ENCODE data around the gene XPO6.

DNA sequence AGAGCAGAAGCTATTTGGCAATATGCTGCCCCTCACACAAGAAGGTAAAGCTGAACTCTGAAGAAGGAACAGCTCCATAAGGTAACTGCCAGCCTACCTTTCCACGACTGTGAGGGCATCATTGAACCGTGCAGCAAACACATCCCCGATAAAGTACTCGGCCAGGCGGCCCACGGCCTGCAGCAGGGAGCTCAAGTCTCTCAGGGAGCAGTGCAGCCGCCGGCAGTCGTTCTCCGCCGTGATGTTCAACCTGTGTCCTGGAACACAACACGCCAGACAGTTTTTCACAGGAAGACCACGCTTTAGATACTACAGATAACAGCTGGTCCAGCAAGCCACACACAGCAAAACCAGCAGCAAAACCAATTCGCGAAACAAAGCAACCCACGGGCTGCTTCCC lies 86.2 kb downstream of the XPO6 start:
- TF ChIP-seq POLR2A (IDR thresholded peaks at IDR 0.05; ENCODE audit: extremely low read depth, insufficient read length): no peak
- TF ChIP-seq, protein P1, sequence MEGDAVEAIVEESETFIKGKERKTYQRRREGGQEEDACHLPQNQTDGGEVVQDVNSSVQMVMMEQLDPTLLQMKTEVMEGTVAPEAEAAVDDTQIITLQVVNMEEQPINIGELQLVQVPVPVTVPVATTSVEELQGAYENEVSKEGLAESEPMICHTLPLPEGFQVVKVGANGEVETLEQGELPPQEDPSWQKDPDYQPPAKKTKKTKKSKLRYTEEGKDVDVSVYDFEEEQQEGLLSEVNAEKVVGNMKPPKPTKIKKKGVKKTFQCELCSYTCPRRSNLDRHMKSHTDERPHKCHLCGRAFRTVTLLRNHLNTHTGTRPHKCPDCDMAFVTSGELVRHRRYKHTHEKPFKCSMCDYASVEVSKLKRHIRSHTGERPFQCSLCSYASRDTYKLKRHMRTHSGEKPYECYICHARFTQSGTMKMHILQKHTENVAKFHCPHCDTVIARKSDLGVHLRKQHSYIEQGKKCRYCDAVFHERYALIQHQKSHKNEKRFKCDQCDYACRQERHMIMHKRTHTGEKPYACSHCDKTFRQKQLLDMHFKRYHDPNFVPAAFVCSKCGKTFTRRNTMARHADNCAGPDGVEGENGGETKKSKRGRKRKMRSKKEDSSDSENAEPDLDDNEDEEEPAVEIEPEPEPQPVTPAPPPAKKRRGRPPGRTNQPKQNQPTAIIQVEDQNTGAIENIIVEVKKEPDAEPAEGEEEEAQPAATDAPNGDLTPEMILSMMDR (IDR thresholded peaks at IDR 0.05; ENCODE audit: low read depth, low read length): no peak
